WTC11 (cell line): ENCODE measurements around the gene TEC. TPM values are rescaled to one million over a fixed set of nuclear protein-coding genes. Genes with fewer than 3 reads are reported as not detected.

Experiments used
- ATAC-seq: fragments of 200-7000 bp; cut with Tn5 transposase; 2 replicates; pipeline ENCODE4 v1.10.0; 2021; ENCODE audit warnings: mild to moderate bottlenecking, moderate library complexity
- CTCF ChIA-PET: fragments of 300-600 bp; sonication (Branson Sonifier 250); formaldehyde crosslinking; loops from one replicate; lab custom pipeline; 2021; ENCODE audit warnings: antibody characterized with exemption; lab: Charles Lee
- POLR2A ChIA-PET: fragments of 350-600 bp; sonication (Branson Sonifier 250); formaldehyde crosslinking; loops from one replicate; lab custom pipeline; 2021; ENCODE audit warnings: antibody characterized with exemption; lab: Charles Lee
- DNase-seq: peaks from one replicate; pipeline ENCODE4 v3.0.0; 2021; ENCODE audit warnings: low spot score
- H3K27ac Mint-ChIP-seq: 2 replicates; pipeline ENCODE4 v1.8.0; 2021; ENCODE audit warnings: mixed read lengths
- H3K27me3 Mint-ChIP-seq: 2 replicates; pipeline ENCODE4 v1.8.0; 2021; ENCODE audit warnings: low read depth, mild to moderate bottlenecking, moderate library complexity, mixed read lengths
- H3K36me3 Mint-ChIP-seq: 2 replicates; pipeline ENCODE4 v1.8.0; 2021; ENCODE audit warnings: mixed read lengths
- H3K4me1 Mint-ChIP-seq: 2 replicates; pipeline ENCODE4 v1.8.0; 2022; ENCODE audit warnings: mixed read lengths
- H3K4me3 Mint-ChIP-seq: 2 replicates; pipeline ENCODE4 v1.8.0; 2021; ENCODE audit warnings: mild to moderate bottlenecking, moderate library complexity, mixed read lengths
- H3K9me3 Mint-ChIP-seq: 2 replicates; pipeline ENCODE4 v1.8.0; 2021; ENCODE audit warnings: mixed read lengths
- ATF1 ChIP-seq: sonication (generic); formaldehyde crosslinking; IDR thresholded peaks from 2 replicates; pipeline ENCODE4 v1.8.1; 2023; ENCODE audit warnings: mild to moderate bottlenecking, moderate library complexity, missing genetic modification reagents
- CBFB ChIP-seq: sonication (generic); formaldehyde crosslinking; IDR thresholded peaks from 2 replicates; pipeline ENCODE4 v1.8.1; 2022; ENCODE audit warnings: mild to moderate bottlenecking, low read depth, missing genetic modification reagents
- CDX4 ChIP-seq: fragments of 250-450 bp; sonication (Bioruptor Pico); IDR thresholded peaks from 2 replicates; pipeline ENCODE4 v1.9.0; 2021; ENCODE audit warnings: moderate library complexity, mild to moderate bottlenecking, inconsistent platforms, borderline replicate concordance
- CREM ChIP-seq: sonication (generic); formaldehyde crosslinking; IDR thresholded peaks from 2 replicates; pipeline ENCODE4 v1.8.1; 2022; ENCODE audit warnings: mild to moderate bottlenecking, missing genetic modification reagents, moderate library complexity
- CTCF ChIP-seq: fragments of 200-600 bp; IDR thresholded peaks from 2 replicates; pipeline ENCODE4 v1.8.0; 2022; ENCODE audit warnings: antibody characterized with exemption
- ELF4 ChIP-seq: sonication (generic); formaldehyde crosslinking; IDR thresholded peaks from 2 replicates; pipeline ENCODE4 v1.8.1; 2022; ENCODE audit warnings: low read depth, mild to moderate bottlenecking, moderate library complexity, missing genetic modification reagents
- ERG ChIP-seq: fragments of 250-450 bp; sonication (Bioruptor Pico); IDR thresholded peaks from 2 replicates; pipeline ENCODE4 v1.8.0; 2021; ENCODE audit warnings: mild to moderate bottlenecking
- ETV6 ChIP-seq: sonication (generic); formaldehyde crosslinking; IDR thresholded peaks from 2 replicates; pipeline ENCODE4 v1.8.1; 2022; ENCODE audit warnings: mild to moderate bottlenecking, missing genetic modification reagents
- FOXP1 ChIP-seq: sonication (generic); formaldehyde crosslinking; IDR thresholded peaks from 2 replicates; pipeline ENCODE4 v1.8.0; 2022; ENCODE audit warnings: missing genetic modification reagents, mild to moderate bottlenecking, moderate library complexity, borderline replicate concordance
- HMGA2 ChIP-seq: fragments of 250-450 bp; sonication (Bioruptor Pico); IDR thresholded peaks from 2 replicates; pipeline ENCODE4 v1.4.0; 2021; ENCODE audit warnings: mild to moderate bottlenecking, moderate library complexity
- HMGXB4 ChIP-seq: sonication (generic); formaldehyde crosslinking; IDR thresholded peaks from 2 replicates; pipeline ENCODE4 v1.8.1; 2023; ENCODE audit warnings: mild to moderate bottlenecking, moderate library complexity, missing genetic modification reagents
- MXD4 ChIP-seq: fragments of 250-450 bp; sonication (Bioruptor Pico); IDR thresholded peaks from 2 replicates; pipeline ENCODE4 v1.8.0; 2021; ENCODE audit warnings: mild to moderate bottlenecking, moderate library complexity, borderline replicate concordance
- MYBL2 ChIP-seq: sonication (generic); formaldehyde crosslinking; IDR thresholded peaks from 2 replicates; pipeline ENCODE4 v1.8.1; 2023; ENCODE audit warnings: mild to moderate bottlenecking, moderate library complexity, missing genetic modification reagents
- NFYB ChIP-seq: sonication (generic); formaldehyde crosslinking; conservative IDR thresholded peaks from 2 replicates; pipeline ENCODE4 v1.8.0; 2022; ENCODE audit warnings: low read depth, missing genetic modification reagents
- NR1H2 ChIP-seq: sonication (generic); formaldehyde crosslinking; IDR thresholded peaks from 2 replicates; pipeline ENCODE4 v1.9.0; 2021; ENCODE audit warnings: mild to moderate bottlenecking, moderate library complexity, missing genetic modification reagents
- PRDM15 ChIP-seq: sonication (generic); formaldehyde crosslinking; IDR thresholded peaks from 2 replicates; pipeline ENCODE4 v1.8.0; 2022; ENCODE audit warnings: missing genetic modification reagents
- SMAD4 ChIP-seq: sonication (generic); formaldehyde crosslinking; IDR thresholded peaks from 2 replicates; pipeline ENCODE4 v1.8.0; 2022; ENCODE audit warnings: mild to moderate bottlenecking, missing genetic modification reagents
- SP1 ChIP-seq: sonication (generic); formaldehyde crosslinking; conservative IDR thresholded peaks from 2 replicates; pipeline ENCODE4 v1.8.1; 2022; ENCODE audit warnings: missing genetic modification reagents
- TCF7 ChIP-seq: sonication (generic); formaldehyde crosslinking; IDR thresholded peaks from 2 replicates; pipeline ENCODE4 v1.8.0; 2022; ENCODE audit warnings: mild to moderate bottlenecking, low read depth, missing genetic modification reagents, moderate library complexity
- TEAD1 ChIP-seq: sonication (generic); formaldehyde crosslinking; IDR thresholded peaks from 2 replicates; pipeline ENCODE4 v1.8.0; 2022; ENCODE audit warnings: mild to moderate bottlenecking, missing genetic modification reagents
- TP53 ChIP-seq: sonication (generic); formaldehyde crosslinking; IDR thresholded peaks from 2 replicates; pipeline ENCODE4 v1.8.1; 2023; ENCODE audit warnings: mild to moderate bottlenecking, missing genetic modification reagents
- USF1 ChIP-seq: sonication (generic); formaldehyde crosslinking; IDR thresholded peaks from 2 replicates; pipeline ENCODE4 v1.8.0; 2022; ENCODE audit warnings: mild to moderate bottlenecking, missing genetic modification reagents
- USF2 ChIP-seq: sonication (generic); formaldehyde crosslinking; IDR thresholded peaks from 2 replicates; pipeline ENCODE4 v1.8.1; 2023; ENCODE audit warnings: mild to moderate bottlenecking, missing genetic modification reagents, moderate library complexity
- ZNF138 ChIP-seq: sonication (generic); formaldehyde crosslinking; conservative IDR thresholded peaks from 2 replicates; pipeline ENCODE4 v1.8.1; 2022; ENCODE audit warnings: mild to moderate bottlenecking, moderate library complexity, missing genetic modification reagents
- ZNF232 ChIP-seq: sonication (generic); formaldehyde crosslinking; IDR thresholded peaks from 2 replicates; pipeline ENCODE4 v1.8.0; 2022; ENCODE audit warnings: mild to moderate bottlenecking, missing genetic modification reagents
- ZNF423 ChIP-seq: fragments of 250-450 bp; sonication (Bioruptor Pico); IDR thresholded peaks from 2 replicates; pipeline ENCODE4 v2.1.2; 2022; ENCODE audit warnings: mild to moderate bottlenecking, moderate library complexity
- total RNA-seq: library from RNA; stranded (reverse); gene quantifications from 3 replicates; pipeline ENCODE4 v1.2.3, GENCODE V29; 2021

The TEC gene
- total RNA-seq, 1 experiment from 2014 or later = 8.8 TPM

GRCh38 chr4:48269861-48270522 lies 354 bp upstream of the TEC start:
- peak; percentile 97 for DNase-seq
- Mint-ChIP-seq H3K4me1 (peaks cover 32% of the 10 kb centered on the region), H3K9me3 (peaks cover 13% of the 10 kb centered on the region), H3K36me3 (peaks cover 16% of the 10 kb centered on the region), H3K4me3 (peak overlapping the region; percentile 96), H3K27me3 (peaks cover 4% of the 10 kb centered on the region; the same call in 1 of the 2 replicates), H3K27ac (peak overlapping the region; percentile 87)
- peak; percentile 91 for ATAC-seq
- CTCF ChIA-PET = interaction anchor here (0.7 to 1.1 kb wide), 3 partner anchors 29 to 142 kb away, joined by 3 to 4 read pairs (median 3); no protein-coding TSS in a partner anchor
- POLR2A ChIA-PET = no interaction called here
- TF ChIP-seq TP53 (CRISPR knock-in tag) = 0 out of 2 replicates have a peak, but pooled peaks have one; percentile 2
- no peak for TF ChIP-seq ZNF138 (CRISPR knock-in tag)
- TF ChIP-seq ZNF423 (CRISPR knock-in tag) = no peak
- TF ChIP-seq ATF1 (CRISPR knock-in tag) = no peak
- TF ChIP-seq HMGXB4 (CRISPR knock-in tag) = 0 out of 2 replicates have a peak, but pooled peaks have one; percentile 32
- TF ChIP-seq HMGA2 (CRISPR knock-in tag) = no peak
- 0 out of 2 replicates have a peak, but pooled peaks have one; percentile 24 for TF ChIP-seq MYBL2 (CRISPR knock-in tag)
- TF ChIP-seq TEAD1 = no peak; the same call in 1 of the 2 replicates
- TF ChIP-seq TCF7 (CRISPR knock-in tag) = no peak
- no peak for TF ChIP-seq ERG (CRISPR knock-in tag)
- TF ChIP-seq ZNF232 (CRISPR knock-in tag) = no peak
- no peak for TF ChIP-seq ELF4 (CRISPR knock-in tag)
- no peak for TF ChIP-seq CREM (CRISPR knock-in tag)
- TF ChIP-seq SP1 = peak; percentile 68
- TF ChIP-seq PRDM15 (CRISPR knock-in tag) = peak; percentile 56
- TF ChIP-seq NR1H2 (CRISPR knock-in tag) = no peak
- 0 out of 2 replicates have a peak, but pooled peaks have one; percentile 36 for TF ChIP-seq USF1 (CRISPR knock-in tag)
- no peak for TF ChIP-seq CBFB (CRISPR knock-in tag)
- TF ChIP-seq FOXP1 (CRISPR knock-in tag) = 0 out of 2 replicates have a peak, but pooled peaks have one; percentile 15
- no peak for TF ChIP-seq CDX4 (CRISPR knock-in tag)
- no peak for TF ChIP-seq CTCF
- no peak for TF ChIP-seq SMAD4 (CRISPR knock-in tag)
- 0 out of 2 replicates have a peak, but pooled peaks have one; percentile 24 for TF ChIP-seq USF2 (CRISPR knock-in tag)
- no peak for TF ChIP-seq NFYB (CRISPR knock-in tag)
- peak; percentile 54; the same call in 1 of the 2 replicates for TF ChIP-seq ETV6 (CRISPR knock-in tag)
- TF ChIP-seq MXD4 (CRISPR knock-in tag) = no peak
